Keratinocyte (primary cell): ENCODE results near the gene SMIM11. TPM values are rescaled to one million over a fixed set of nuclear protein-coding genes. Genes with fewer than 3 reads are reported as not detected.

Source experiments
- DNase-seq: peaks from one replicate; pipeline ENCODE4 v3.0.0-alpha.2; 2011; ENCODE audit warnings: low read depth, missing footprints, low spot score
- FAIRE-seq: peaks from 2 replicates; lab custom pipeline; 2011; peaks lifted over from hg19 to GRCh38; lab: Jason Lieb, UNC
- H2AFZ ChIP-seq: 2 replicates; pipeline ENCODE4 v1.6.0; 2012; ENCODE audit warnings: low read length, control low read depth, inconsistent platforms; ENCODE audit not compliant: control insufficient read depth
- H3K27ac ChIP-seq: 2 replicates; pipeline ENCODE4 v1.5.1; 2011; ENCODE audit warnings: low read length; ENCODE audit not compliant: control insufficient read depth, insufficient read depth
- H3K27me3 ChIP-seq: 3 replicates; pipeline ENCODE4 v1.6.0; 2011; ENCODE audit warnings: low read length; ENCODE audit not compliant: control insufficient read depth, insufficient read depth; ENCODE audit errors: extremely low read depth
- H3K36me3 ChIP-seq, 2 experiments: 2 replicates in 1 of 2; 3 replicates in 1 of 2; pipeline ENCODE4 v1.5.1; 2011; ENCODE audit warnings: low read length in 2 of 2, mild to moderate bottlenecking in 1 of 2; ENCODE audit not compliant: control insufficient read depth in 2 of 2, insufficient read depth in 2 of 2; ENCODE audit errors: extremely low read depth in 1 of 2
- H3K4me1 ChIP-seq: 3 replicates; pipeline ENCODE4 v1.5.1; 2011; ENCODE audit warnings: low read length; ENCODE audit not compliant: control insufficient read depth, insufficient read depth; ENCODE audit errors: extremely low read depth
- H3K4me2 ChIP-seq: 3 replicates; pipeline ENCODE4 v1.6.0; 2011; ENCODE audit warnings: low read depth, low read length; ENCODE audit not compliant: control insufficient read depth, insufficient read depth; ENCODE audit errors: extremely low read depth
- H3K4me3 ChIP-seq, 3 experiments: fragments of 200-600 bp in 1 of 3; sonication (generic) in 1 of 3; 2 replicates in 2 of 3; 3 replicates in 1 of 3; pipeline ENCODE4 v1.5.1; 2011 to 2016; ENCODE audit warnings: low read length in 3 of 3, mild to moderate bottlenecking in 3 of 3, control low read depth in 2 of 3, inconsistent platforms in 1 of 3, low read depth in 1 of 3, mixed read lengths in 1 of 3, mixed run types in 1 of 3, moderate library complexity in 1 of 3; ENCODE audit not compliant: control insufficient read depth in 2 of 3, insufficient read depth in 2 of 3; ENCODE audit errors: extremely low read depth in 1 of 3
- H3K79me2 ChIP-seq: 2 replicates; pipeline ENCODE4 v1.6.0; 2012; ENCODE audit warnings: low read length; ENCODE audit not compliant: control insufficient read depth, insufficient read depth
- H3K9ac ChIP-seq: 3 replicates; pipeline ENCODE4 v1.6.0; 2011; ENCODE audit warnings: low read length; ENCODE audit not compliant: control insufficient read depth, insufficient read depth; ENCODE audit errors: extremely low read depth
- H3K9me1 ChIP-seq: 3 replicates; pipeline ENCODE4 v1.6.0; 2011; ENCODE audit warnings: low read length; ENCODE audit not compliant: control insufficient read depth, insufficient read depth; ENCODE audit errors: extremely low read depth
- H3K9me3 ChIP-seq: 2 replicates; pipeline ENCODE4 v1.5.1; 2012; ENCODE audit warnings: low read depth, low read length; ENCODE audit not compliant: control insufficient read depth
- H4K20me1 ChIP-seq: 3 replicates; pipeline ENCODE4 v1.6.0; 2011; ENCODE audit warnings: low read length; ENCODE audit not compliant: control insufficient read depth, insufficient read depth; ENCODE audit errors: extremely low read depth
- EZH2 ChIP-seq: IDR thresholded peaks from one replicate; pipeline ENCODE4 v1.6.1; 2012; ENCODE audit warnings: inconsistent platforms, mild to moderate bottlenecking, low read length, moderate library complexity
- dilution Hi-C: fragments of 300-500 bp; cut with MboI; formaldehyde crosslinking; loops from one replicate; pipeline ENCODE4 v1.7.0; 2020; ENCODE audit warnings: low sequenced_read_pairs; ENCODE audit not compliant: extremely low pct_ligation_motif_present
- polyA plus RNA-seq, 5 experiments: library from polyadenylated mRNA; depleted of rRNA in 3 of 5; stranded (reverse) in 3 of 5; stranded (forward) in 1 of 5; unstranded in 1 of 5; fragments of >200 nt; gene quantifications; 1 replicate in 1 of 5; 2 replicates in 3 of 5; 3 replicates in 1 of 5; pipeline versions ENCODE4 v1.2.1 to v1.2.3, GENCODE V29; 2011 to 2012; ENCODE audit warnings: missing spikeins in 2 of 5, low read depth in 1 of 5, low replicate concordance in 1 of 5
- TF ChIP-seq, protein P1 (sequence below), 3 experiments: IDR thresholded peaks in 1 of 3; conservative IDR thresholded peaks in 1 of 3; optimal IDR thresholded peaks in 1 of 3; 2 replicates in 2 of 3; 3 replicates in 1 of 3; pipeline versions ENCODE3 to v1.5.1; 2011; ENCODE audit warnings: low read length in 3 of 3, mild to moderate bottlenecking in 3 of 3, moderate library complexity in 2 of 3, control low read depth in 1 of 3, inconsistent platforms in 1 of 3; ENCODE audit not compliant: insufficient read depth in 2 of 3; ENCODE audit errors: extremely low read depth in 1 of 3

SMIM11 gene
- polyA plus RNA-seq, 1 donor (not counting 4 experiments of a cell fraction or from before 2014, with no cell fraction given): 2.7 TPM

DNA sequence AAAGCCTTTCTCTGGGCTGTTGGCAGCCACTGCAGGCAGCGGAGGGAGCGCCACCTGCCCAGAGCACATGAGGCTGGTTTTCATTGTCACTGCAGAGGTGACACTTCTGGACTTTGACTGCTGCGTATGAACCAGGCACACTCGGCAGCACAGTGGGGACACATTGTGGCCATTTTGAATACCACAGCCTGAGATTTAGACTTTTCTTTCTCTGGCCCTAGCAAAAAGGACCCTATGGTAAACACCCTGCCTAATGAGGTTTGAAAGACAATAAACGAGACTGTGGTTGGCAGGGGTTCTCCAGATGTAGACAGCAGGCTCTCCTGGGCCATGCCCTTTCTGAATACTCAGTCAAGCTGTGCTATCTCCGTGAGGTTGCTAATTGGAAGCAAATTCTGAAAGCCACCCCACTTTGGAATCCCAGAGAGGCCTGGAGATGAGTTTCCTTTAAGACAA, 23.5 kb upstream of the SMIM11 start:
- FAIRE-seq: no peak
- Histone ChIP-seq H3K9ac (no peak overlapping the region), H3K4me2 (no peak overlapping the region), H3K27me3 (peaks cover 10% of the 10 kb centered on the region), H3K9me1 (no peaks in the 10 kb centered on the region), H3K4me1 (no peaks in the 10 kb centered on the region), H3K36me3 (no peaks in the 10 kb centered on the region), H3K79me2 (no peaks in the 10 kb centered on the region), H3K9me3 (no peaks in the 10 kb centered on the region), H4K20me1 (no peaks in the 10 kb centered on the region), H3K27ac (no peak overlapping the region), H2AFZ (no peak overlapping the region), H3K4me3 (no peak overlapping the region)
- no peak for DNase-seq
- TF ChIP-seq, protein P1, sequence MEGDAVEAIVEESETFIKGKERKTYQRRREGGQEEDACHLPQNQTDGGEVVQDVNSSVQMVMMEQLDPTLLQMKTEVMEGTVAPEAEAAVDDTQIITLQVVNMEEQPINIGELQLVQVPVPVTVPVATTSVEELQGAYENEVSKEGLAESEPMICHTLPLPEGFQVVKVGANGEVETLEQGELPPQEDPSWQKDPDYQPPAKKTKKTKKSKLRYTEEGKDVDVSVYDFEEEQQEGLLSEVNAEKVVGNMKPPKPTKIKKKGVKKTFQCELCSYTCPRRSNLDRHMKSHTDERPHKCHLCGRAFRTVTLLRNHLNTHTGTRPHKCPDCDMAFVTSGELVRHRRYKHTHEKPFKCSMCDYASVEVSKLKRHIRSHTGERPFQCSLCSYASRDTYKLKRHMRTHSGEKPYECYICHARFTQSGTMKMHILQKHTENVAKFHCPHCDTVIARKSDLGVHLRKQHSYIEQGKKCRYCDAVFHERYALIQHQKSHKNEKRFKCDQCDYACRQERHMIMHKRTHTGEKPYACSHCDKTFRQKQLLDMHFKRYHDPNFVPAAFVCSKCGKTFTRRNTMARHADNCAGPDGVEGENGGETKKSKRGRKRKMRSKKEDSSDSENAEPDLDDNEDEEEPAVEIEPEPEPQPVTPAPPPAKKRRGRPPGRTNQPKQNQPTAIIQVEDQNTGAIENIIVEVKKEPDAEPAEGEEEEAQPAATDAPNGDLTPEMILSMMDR (optimal IDR thresholded peaks at IDR 0.05 in 1 of 3, IDR thresholded peaks at IDR 0.05 in 1 of 3, conservative IDR thresholded peaks at IDR 0.05 in 1 of 3; ENCODE audit: extremely low read depth in 1 of 3, insufficient read depth in 2 of 3, low read length in 3 of 3): peak; percentile 32 to 64 (median 35)
- no peak for TF ChIP-seq EZH2
- dilution Hi-C loops: no loop called here

- no peaks in the 10 kb centered on the region for H3K36me3 ChIP-seq
- no peaks in the 10 kb centered on the region for H3K4me1 ChIP-seq
- no peak overlapping the region for H3K9ac ChIP-seq
- dilution Hi-C loops: no loop called here
- peaks cover 10% of the 10 kb centered on the region for H3K27me3 ChIP-seq
- no peaks in the 10 kb centered on the region for H3K79me2 ChIP-seq
- TF ChIP-seq, protein P1 (optimal IDR thresholded peaks at IDR 0.05 in 1 of 3, IDR thresholded peaks at IDR 0.05 in 1 of 3, conservative IDR thresholded peaks at IDR 0.05 in 1 of 3; ENCODE audit: extremely low read depth in 1 of 3, insufficient read depth in 2 of 3, low read length in 3 of 3): no peak
- no peak for TF ChIP-seq EZH2
- H3K9me1 ChIP-seq: no peaks in the 10 kb centered on the region
- H3K27ac ChIP-seq: no peak overlapping the region
- no peak overlapping the region for H3K4me3 ChIP-seq
- no peak for DNase-seq
- H2AFZ ChIP-seq: no peak overlapping the region
- no peaks in the 10 kb centered on the region for H3K9me3 ChIP-seq
- no peaks in the 10 kb centered on the region for H4K20me1 ChIP-seq
- FAIRE-seq: no peak
- no peak overlapping the region for H3K4me2 ChIP-seq
These were observed 22.8 kb upstream of the SMIM11 start for GRCh38 chr21:34352556-34352955.
